ENCODE results near the gene ATPAF2. TPM values are rescaled to one million over a fixed set of nuclear protein-coding genes. Genes with fewer than 3 reads are reported as not detected.

Gene ATPAF2
- total and polyA plus RNA-seq, 4 donors, result 12.9 to 20.1 (median 16.8) TPM

DNA sequence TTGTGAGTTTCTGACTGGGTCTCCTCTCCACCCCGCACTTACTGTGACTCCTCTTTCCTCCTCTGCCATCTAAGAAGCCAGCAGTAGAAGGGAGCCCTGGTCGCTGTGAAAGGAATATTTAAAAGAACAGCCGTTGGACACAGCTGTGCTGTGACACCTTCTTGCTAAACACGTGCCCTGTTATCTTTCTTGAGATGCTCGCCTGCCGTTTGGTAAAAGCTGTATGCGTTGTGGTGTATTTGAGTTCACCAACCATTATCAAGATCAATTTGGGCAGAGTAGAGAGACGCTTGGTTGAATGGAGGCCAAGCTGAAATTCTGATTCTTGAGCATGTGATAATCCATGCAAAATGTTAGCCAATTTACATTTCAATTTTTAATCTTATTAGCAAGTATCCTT, 4.0 kb upstream of the ATPAF2 start:
- 81% methylated on average over 8 of the region's 8 CpGs for WGBS
- Histone ChIP-seq H3K27me3 (ENCODE audit: control insufficient read depth in 4 of 4, insufficient read depth in 4 of 4, low read length in 3 of 4) (no peaks in the 10 kb centered on the region), H3K9me3 (ENCODE audit: control insufficient read depth in 4 of 4, low read length in 3 of 4) (no peaks in the 10 kb centered on the region), H3K36me3 (ENCODE audit: control insufficient read depth in 4 of 4, insufficient read depth in 3 of 4, low read depth in 1 of 4, low read length in 3 of 4) (peaks cover 0 to 10% (median 6%) of the 10 kb centered on the region in 4 donors), H3K4me3 (ENCODE audit: low read depth in 1 of 3, low read length in 3 of 3) (no peak overlapping the region), H3K9ac (ENCODE audit: low read depth in 1 of 2, low read length in 2 of 2) (no peak overlapping the region), H3K27ac (ENCODE audit: low read depth in 1 of 2, low read length in 2 of 2) (no peak overlapping the region), H3K4me1 (ENCODE audit: control insufficient read depth in 4 of 4, insufficient read depth in 4 of 4, low read length in 3 of 4) (peaks cover 3 to 25% (median 18%) of the 10 kb centered on the region in 4 donors)
- TF ChIP-seq, protein P1, sequence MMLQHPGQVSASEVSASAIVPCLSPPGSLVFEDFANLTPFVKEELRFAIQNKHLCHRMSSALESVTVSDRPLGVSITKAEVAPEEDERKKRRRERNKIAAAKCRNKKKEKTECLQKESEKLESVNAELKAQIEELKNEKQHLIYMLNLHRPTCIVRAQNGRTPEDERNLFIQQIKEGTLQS (IDR thresholded peaks at IDR 0.05), result no peak
- TF ChIP-seq, protein P2, sequence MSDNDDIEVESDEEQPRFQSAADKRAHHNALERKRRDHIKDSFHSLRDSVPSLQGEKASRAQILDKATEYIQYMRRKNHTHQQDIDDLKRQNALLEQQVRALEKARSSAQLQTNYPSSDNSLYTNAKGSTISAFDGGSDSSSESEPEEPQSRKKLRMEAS (IDR thresholded peaks at IDR 0.05), result no peak
- TF ChIP-seq SP1 (IDR thresholded peaks at IDR 0.05) (no peak), FOXA2 (IDR thresholded peaks at IDR 0.05) (no peak)
- TF ChIP-seq, protein P3, sequence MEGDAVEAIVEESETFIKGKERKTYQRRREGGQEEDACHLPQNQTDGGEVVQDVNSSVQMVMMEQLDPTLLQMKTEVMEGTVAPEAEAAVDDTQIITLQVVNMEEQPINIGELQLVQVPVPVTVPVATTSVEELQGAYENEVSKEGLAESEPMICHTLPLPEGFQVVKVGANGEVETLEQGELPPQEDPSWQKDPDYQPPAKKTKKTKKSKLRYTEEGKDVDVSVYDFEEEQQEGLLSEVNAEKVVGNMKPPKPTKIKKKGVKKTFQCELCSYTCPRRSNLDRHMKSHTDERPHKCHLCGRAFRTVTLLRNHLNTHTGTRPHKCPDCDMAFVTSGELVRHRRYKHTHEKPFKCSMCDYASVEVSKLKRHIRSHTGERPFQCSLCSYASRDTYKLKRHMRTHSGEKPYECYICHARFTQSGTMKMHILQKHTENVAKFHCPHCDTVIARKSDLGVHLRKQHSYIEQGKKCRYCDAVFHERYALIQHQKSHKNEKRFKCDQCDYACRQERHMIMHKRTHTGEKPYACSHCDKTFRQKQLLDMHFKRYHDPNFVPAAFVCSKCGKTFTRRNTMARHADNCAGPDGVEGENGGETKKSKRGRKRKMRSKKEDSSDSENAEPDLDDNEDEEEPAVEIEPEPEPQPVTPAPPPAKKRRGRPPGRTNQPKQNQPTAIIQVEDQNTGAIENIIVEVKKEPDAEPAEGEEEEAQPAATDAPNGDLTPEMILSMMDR (IDR thresholded peaks at IDR 0.05; ENCODE audit: low read depth, low read length, missing input control), result no peak
- DNase-seq (ENCODE audit: low spot score), result no peak

DNA sequence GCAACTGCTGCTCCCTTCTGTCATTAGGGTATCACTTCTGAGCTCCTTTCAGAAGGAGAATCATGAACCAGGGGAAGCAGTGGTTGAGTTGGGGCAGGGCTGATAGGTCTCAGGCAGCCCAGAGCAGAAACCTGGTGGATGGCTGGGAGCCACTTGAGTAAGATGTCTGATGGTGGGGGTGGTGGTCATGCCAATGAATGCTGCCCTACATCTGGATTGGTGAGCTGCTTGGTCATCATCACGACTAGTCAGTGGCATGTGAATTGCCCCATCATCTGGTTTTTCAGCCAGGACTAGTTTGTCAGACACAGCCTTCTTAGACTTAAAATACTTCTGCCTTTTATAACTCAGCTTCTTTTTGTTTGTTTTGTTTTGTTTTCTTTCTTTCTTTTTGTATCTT, 2.8 kb upstream of the ATPAF2 start:
- DNase-seq (ENCODE audit: low spot score), result no peak
- H3K4me3 ChIP-seq (ENCODE audit: low read depth in 1 of 3, low read length in 3 of 3), result no peak overlapping the region
- H3K9me3 ChIP-seq (ENCODE audit: control insufficient read depth in 4 of 4, low read length in 3 of 4), result no peaks in the 10 kb centered on the region
- WGBS, result 50% methylated on average over 1 of the region's 1 CpG
- peaks cover 0 to 4% (median 1%) of the 10 kb centered on the region in 4 donors for H3K36me3 ChIP-seq (ENCODE audit: control insufficient read depth in 4 of 4, insufficient read depth in 3 of 4, low read depth in 1 of 4, low read length in 3 of 4)
- TF ChIP-seq, protein P2 (IDR thresholded peaks at IDR 0.05), result no peak
- TF ChIP-seq RAD21 (IDR thresholded peaks at IDR 0.05) (no peak), NR2F2 (IDR thresholded peaks at IDR 0.05) (no peak), HNF4A (conservative IDR thresholded peaks at IDR 0.05) (no peak), RXRA (IDR thresholded peaks at IDR 0.05) (no peak), HNF4G (IDR thresholded peaks at IDR 0.05) (no peak), TAF1 (conservative IDR thresholded peaks at IDR 0.05) (no peak), JUND (IDR thresholded peaks at IDR 0.05) (no peak), FOXA1 (IDR thresholded peaks at IDR 0.05) (no peak), EGR1 (IDR thresholded peaks at IDR 0.05; ENCODE audit: low read depth in 2 of 2) (no peak), GABPA (IDR thresholded peaks at IDR 0.05 in 1 of 2, conservative IDR thresholded peaks at IDR 0.05 in 1 of 2) (no peak)
- TF ChIP-seq, protein P4, sequence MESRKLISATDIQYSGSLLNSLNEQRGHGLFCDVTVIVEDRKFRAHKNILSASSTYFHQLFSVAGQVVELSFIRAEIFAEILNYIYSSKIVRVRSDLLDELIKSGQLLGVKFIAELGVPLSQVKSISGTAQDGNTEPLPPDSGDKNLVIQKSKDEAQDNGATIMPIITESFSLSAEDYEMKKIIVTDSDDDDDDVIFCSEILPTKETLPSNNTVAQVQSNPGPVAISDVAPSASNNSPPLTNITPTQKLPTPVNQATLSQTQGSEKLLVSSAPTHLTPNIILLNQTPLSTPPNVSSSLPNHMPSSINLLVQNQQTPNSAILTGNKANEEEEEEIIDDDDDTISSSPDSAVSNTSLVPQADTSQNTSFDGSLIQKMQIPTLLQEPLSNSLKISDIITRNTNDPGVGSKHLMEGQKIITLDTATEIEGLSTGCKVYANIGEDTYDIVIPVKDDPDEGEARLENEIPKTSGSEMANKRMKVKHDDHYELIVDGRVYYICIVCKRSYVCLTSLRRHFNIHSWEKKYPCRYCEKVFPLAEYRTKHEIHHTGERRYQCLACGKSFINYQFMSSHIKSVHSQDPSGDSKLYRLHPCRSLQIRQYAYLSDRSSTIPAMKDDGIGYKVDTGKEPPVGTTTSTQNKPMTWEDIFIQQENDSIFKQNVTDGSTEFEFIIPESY (IDR thresholded peaks at IDR 0.05), result no peak
- TF ChIP-seq, protein P1 (IDR thresholded peaks at IDR 0.05), result no peak
- TF ChIP-seq, protein P3 (IDR thresholded peaks at IDR 0.05; ENCODE audit: low read depth, low read length, missing input control), result no peak
- TF ChIP-seq, protein P5, sequence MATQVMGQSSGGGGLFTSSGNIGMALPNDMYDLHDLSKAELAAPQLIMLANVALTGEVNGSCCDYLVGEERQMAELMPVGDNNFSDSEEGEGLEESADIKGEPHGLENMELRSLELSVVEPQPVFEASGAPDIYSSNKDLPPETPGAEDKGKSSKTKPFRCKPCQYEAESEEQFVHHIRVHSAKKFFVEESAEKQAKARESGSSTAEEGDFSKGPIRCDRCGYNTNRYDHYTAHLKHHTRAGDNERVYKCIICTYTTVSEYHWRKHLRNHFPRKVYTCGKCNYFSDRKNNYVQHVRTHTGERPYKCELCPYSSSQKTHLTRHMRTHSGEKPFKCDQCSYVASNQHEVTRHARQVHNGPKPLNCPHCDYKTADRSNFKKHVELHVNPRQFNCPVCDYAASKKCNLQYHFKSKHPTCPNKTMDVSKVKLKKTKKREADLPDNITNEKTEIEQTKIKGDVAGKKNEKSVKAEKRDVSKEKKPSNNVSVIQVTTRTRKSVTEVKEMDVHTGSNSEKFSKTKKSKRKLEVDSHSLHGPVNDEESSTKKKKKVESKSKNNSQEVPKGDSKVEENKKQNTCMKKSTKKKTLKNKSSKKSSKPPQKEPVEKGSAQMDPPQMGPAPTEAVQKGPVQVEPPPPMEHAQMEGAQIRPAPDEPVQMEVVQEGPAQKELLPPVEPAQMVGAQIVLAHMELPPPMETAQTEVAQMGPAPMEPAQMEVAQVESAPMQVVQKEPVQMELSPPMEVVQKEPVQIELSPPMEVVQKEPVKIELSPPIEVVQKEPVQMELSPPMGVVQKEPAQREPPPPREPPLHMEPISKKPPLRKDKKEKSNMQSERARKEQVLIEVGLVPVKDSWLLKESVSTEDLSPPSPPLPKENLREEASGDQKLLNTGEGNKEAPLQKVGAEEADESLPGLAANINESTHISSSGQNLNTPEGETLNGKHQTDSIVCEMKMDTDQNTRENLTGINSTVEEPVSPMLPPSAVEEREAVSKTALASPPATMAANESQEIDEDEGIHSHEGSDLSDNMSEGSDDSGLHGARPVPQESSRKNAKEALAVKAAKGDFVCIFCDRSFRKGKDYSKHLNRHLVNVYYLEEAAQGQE (IDR thresholded peaks at IDR 0.05), result no peak
- H3K27me3 ChIP-seq (ENCODE audit: control insufficient read depth in 4 of 4, insufficient read depth in 4 of 4, low read length in 3 of 4), result no peaks in the 10 kb centered on the region
- H3K9ac ChIP-seq (ENCODE audit: low read depth in 1 of 2, low read length in 2 of 2), result peak overlapping the region in 1 of 2 donors; percentile 6
- no peak overlapping the region for H3K27ac ChIP-seq (ENCODE audit: low read depth in 1 of 2, low read length in 2 of 2)
- peaks cover 4 to 35% (median 26%) of the 10 kb centered on the region in 4 donors for H3K4me1 ChIP-seq (ENCODE audit: control insufficient read depth in 4 of 4, insufficient read depth in 4 of 4, low read length in 3 of 4)
